Activated CD4-positive, CD25-positive, alpha-beta regulatory T cell treated with anti-CD3 and anti-CD28 coated beads, Interleukin-2, amount 50 U/mL, for 16 hours (primary cell): Measurements from ENCODE around the gene TP53BP1.

Experiments used
- DNase-seq: peaks from one replicate; pipeline ENCODE4 v3.0.0-alpha.2; 2020; ENCODE audit warnings: low read depth, low spot score

TP53BP1 gene

GRCh38 chr15:43520138-43520537, 27.2 kb upstream of the TP53BP1 start:
- DNase-seq: no peak

DNA sequence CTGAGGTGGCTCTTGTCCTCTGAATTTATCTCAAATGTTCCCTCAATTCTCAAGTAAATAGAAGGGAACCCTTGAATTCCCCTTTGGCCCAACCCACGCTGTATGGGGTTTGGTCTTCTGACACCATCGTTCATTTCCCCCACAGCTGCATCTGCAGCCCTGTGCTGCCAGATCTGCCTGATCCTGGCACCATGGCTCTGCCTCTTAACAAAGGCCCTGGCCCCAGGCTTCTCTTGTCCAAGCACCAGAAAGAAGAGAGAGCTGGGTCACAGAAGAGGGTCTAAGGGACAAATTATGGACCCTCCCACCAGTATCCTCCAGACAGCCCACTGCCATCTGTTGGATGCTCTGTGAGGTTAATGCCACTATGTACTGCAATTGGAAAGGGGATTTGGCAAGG, 26.2 kb upstream of the TP53BP1 start:
- no peak for DNase-seq

GRCh38 chr15:43518197-43518761, 25.3 kb upstream of the TP53BP1 start:
- DNase-seq: no peak

DNA sequence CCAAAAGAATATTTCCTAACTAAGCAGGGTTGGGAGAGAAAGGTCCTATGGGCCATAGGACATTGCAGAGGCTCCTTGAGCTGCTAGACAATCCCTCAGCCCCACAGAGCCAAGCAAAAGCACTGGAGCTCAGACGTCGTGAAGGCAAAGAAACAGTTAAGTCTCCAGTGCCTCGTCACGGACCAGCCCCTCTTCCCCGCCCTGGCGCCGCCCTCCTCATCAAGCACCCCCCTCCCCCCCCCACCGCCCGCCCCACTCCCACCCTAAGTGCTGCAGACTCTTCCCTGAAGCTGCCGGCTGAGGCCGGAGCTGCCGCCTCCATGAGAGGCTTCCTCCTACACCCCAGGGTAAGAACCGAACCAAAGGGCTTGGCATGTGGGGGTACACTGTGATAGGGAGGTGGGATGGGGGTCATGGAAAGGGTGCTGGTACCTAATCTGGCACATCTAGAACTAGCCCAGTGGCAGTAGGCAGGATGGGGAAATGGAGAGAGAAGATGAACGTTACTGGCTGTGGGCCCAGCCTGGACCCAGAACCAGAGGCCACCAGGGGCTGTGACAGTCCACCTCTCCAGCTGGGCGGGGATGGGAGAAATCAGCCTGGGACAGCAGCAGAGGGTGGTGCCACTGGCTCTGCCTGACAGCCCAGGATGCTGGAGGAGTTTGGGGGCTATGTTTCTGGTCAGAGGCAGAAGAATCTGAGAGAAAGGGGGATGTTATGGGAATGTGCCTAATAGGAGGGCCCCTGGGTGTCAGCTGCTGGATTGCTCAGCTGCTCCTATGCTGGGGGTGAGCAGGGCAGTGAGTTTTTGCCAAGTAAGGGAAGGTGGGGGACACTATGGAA, 24.6 kb upstream of the TP53BP1 start, which contains the start of gene MAP1A:
Gene MAP1A (plus strand): TSS at position 255 of the 843 bp plus-strand sequence. CDS start 3,866 bp downstream, outside the sequence.
- no peak for DNase-seq

GRCh38 chr15:43516801-43517353, 23.9 kb upstream of the TP53BP1 start:
- DNase-seq: no peak

DNA sequence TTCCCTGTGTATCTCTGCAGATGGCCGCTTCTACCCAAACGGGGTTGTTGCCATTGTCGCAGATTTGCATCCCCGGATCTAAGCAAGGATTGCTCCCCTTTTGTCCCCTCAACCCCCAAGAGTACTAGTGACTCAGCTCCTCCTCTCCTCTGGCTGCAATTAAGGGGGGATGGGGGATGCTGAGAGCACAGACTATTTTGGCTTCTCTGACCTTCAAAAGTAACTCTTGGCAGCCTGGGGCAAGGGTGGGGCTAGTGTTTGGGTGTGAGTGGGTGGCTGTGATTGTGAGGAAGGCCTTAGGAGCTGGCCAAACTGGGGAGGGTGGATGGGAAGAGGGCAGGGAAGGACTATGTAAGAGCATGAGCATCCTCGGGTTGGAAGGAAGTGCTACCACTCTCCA, 23.2 kb upstream of the TP53BP1 start:
- DNase-seq: no peak

DNA sequence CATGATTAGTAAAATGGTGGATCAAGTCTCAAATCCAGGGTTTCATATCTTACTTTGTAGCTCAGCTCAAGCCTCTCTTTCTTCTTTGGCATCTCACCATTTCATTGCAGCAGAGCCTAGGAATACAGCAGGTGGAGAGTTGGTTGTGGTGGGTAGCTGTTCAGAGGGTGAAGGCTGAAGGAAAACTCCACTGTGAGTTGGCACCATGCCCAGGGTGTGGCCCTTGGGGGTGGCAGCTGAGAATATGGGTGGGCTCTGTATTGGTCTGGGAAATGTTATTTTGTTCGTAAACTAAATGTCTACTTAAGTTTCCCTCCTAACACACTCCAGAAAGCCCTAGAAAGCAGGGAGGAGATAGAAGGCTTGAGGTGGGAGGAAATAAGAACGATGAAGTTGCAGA, 22.8 kb upstream of the TP53BP1 start:
- no peak for DNase-seq

DNA sequence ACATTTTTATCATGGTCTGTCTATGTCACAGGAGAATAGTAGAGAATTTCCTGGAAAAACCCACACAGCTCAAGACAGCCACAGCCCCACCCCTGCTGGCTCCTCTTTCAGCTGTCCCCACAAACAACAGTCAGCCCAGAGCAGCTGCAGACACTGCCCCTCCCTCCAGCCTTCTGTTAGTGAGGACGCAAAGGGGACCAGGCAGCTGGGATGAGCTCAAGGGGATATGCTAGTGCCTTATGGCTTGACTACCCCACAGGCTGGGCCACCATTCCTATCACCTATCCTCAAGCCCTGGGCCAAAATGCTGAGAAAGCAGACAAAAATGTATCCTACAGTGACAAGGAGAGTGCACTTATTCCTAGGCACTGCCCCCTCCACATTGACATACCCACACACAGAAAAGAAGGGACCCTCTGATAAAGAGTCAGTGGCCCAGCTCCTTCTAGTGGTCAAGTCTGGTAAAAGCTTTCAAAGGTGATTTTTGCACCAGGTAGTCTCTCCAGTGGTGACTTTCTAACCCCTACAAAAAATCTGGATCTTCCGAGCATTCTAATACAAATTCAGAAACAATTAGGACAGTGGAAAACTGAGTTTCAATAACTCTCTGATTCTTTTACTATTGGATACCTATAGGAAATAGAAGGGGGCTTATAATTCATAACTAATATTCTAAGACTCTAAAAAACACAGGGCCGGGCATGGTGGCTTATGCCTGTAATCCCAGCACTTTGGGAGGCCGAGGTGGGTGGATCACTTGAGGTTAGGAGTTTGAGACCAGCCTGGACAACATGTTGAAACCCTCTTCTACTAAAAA, 21.5 kb upstream of the TP53BP1 start:
- DNase-seq: no peak

GRCh38 chr15:43513550-43513949, 20.6 kb upstream of the TP53BP1 start:
- no peak for DNase-seq

DNA sequence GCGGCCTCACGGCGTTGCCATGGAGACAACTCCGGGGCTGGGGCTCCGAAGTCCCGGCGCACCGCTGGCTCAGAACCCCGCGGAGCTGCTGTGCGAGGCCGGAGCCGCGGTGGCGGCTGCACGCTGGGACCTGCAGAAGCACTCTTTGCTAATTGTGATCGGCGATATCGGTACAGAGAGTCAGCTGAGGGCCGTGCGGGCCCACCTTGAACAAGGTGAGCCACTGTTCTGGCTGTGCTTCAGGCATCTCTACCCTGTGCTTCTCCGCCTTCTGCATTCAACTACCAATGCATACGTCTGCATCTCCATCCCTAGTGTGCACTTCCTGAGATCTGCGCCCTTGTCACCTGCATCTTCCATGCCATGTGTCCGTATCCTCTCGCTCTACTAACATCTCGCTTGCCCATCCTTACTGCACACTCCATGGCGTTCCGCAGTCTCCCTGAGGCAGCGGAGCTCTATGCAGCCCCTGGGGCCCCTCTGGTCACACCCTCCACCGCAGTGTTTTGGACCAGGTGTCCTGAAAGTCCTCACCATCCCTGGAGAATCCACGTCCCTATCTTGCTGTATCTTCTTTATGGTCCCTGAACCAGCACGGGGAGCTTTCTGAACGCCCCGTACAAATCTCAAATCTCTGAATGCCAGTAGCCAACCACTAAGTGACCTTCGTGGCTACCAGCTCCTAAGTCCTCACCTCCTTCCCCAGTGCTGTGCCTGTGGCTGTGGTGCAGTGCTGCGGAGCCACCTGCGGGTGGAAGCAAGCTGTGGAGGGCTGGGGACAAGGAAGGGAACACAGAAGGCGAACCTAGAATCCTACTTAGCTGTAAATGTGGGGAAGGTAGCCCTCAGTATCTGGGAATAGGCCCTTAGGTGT, 18.3 kb upstream of the TP53BP1 start:
- no peak for DNase-seq

- peak; percentile 89 for DNase-seq
Observed at GRCh38 chr15:43510200-43511011, 17.4 kb upstream of the TP53BP1 start.

- no peak for DNase-seq
Observed at GRCh38 chr15:43509660-43510199, 16.8 kb upstream of the TP53BP1 start.

GRCh38 chr15:43508991-43509659, 16.2 kb upstream of the TP53BP1 start:
- DNase-seq: no peak

GRCh38 chr15:43508421-43508820, 15.5 kb upstream of the TP53BP1 start:
- no peak for DNase-seq

- DNase-seq: no peak
Observed at GRCh38 chr15:43505738-43506137, 12.8 kb upstream of the TP53BP1 start.

DNA sequence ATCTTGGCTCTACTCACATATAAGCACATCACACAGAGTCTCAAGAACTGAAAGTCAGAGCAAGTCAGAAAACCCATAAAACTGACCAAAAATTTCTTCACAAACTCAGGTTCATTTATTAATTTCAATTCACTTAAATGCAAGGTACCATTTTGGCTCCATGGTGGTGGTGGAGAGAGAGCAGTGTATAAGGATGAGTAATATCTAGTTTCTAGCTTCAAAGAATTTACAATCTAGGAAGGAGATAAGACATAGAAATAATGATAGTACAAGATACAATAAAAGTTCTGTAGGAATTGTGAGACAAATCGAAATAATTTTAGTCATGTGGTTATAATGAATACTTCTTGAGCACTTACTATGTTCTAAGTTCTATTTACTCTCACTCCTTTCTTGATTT, 6.7 kb upstream of the TP53BP1 start:
- DNase-seq: no peak

DNA sequence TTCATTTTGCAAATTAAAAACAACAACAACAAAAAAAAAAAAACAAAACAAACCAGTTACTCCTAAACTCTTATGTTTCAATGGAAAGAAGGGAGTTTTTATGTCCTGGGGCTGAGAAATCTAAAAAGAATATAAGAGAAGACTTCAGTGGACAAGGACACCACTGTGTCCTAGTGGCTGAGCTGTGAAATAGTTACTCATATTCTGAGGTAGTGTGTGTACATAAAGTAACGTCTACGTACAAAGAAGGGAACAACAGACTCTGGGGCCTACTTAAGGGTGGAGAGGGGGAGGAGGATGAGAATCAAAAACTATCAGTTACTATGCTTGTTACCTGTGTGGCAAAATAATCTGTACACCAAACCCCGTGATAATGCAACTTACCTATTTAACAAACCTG, 6.0 kb upstream of the TP53BP1 start:
- DNase-seq: no peak

DNA sequence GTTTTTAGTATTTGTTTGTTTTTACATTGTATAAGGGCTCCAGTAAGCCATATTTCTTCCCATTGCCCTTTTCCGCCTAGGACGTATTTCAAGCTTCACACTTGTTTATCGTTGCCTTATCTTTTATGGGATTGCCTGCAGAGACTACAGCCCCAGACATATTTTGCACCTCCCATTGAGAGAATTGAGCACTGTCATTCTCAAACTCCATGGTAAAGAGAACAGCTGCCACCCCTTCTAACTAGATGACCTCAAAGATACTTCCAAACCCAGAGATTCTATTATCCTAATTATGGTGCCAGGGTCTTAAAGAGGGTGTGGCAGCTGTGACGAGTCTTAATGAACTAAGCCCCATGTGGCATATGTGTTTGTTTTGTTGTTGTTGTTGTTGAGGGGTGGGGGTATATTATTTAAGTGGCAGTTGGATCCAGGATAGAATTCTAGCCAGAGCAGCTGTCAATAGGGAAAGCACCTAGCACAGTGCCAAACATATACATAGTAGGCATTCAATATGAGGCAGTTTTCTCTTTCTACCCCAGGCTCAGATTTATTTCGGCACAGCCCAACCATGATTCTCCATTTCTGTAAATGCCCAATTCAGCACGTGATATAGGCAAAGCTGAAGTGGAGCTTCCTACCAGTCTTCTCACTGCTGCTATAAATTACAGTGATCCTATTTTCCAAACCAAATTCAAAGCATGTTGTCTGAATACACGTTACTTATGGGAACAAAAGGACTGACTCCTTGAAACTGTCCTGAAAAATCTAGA, 932 bp upstream of the TP53BP1 start:
- no peak for DNase-seq

DNA sequence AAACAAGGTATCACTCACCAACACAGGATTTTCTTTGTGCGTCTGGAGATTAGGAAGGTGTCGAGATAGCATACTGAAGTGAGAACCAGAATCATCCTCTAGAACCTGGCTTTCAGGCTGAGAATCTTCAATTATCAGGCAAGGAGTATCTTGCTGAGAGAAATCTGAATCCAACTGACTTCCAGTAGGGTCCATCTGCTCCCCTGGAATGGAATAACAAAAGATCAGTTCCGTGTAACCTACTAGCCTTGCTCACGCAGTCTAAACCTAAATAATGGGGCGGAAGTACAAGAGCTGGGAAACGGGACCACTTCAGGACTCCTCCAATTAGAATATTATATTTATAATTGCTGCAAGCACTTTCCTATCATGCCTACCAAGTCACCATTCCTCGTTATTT, 690 bp downstream of the TP53BP1 start:
- no peak for DNase-seq
